Epidermal melanocyte (primary cell): ENCODE data around the gene NUP155.
"Not testable (repeated sequence)": the region's sequence is repeated elsewhere in the genome, so short reads cannot be mapped to it uniquely, and the experiment has no call there.

ENCODE experiments used
- DNase-seq: peaks from one replicate; pipeline ENCODE4 v3.0.0; 2011; ENCODE audit warnings: low spot score; ENCODE audit not compliant: insufficient read length

Gene NUP155

GRCh38 chr5:37283214-37283820 lies 87.6 kb downstream of the NUP155 start:
- no peak for DNase-seq

GRCh38 chr5:37275511-37275910 lies 95.4 kb downstream of the NUP155 start:
- no peak for DNase-seq

GRCh38 chr5:37272511-37272910 lies 98.4 kb downstream of the NUP155 start:
- no peak for DNase-seq

- not testable (repeated sequence) for DNase-seq
These were observed 102.8 kb downstream of the NUP155 start for GRCh38 chr5:37268100-37268499.

GRCh38 chr5:37255774-37256358 lies 115.0 kb downstream of the NUP155 start:
- no peak for DNase-seq

- no peak for DNase-seq
These were observed 116.3 kb downstream of the NUP155 start for GRCh38 chr5:37254581-37254980.

GRCh38 chr5:37251665-37252064 lies 119.2 kb downstream of the NUP155 start:
- no peak for DNase-seq

- DNase-seq: no peak
These were observed 121.1 kb downstream of the NUP155 start for GRCh38 chr5:37249815-37250164.

- DNase-seq: peak; percentile 58
These were observed 121.7 kb downstream of the NUP155 start, which contains the start of gene CPLANE1 for GRCh38 chr5:37248970-37249814. CPLANE1 (minus strand) TSS chr5:37249376; CDS start chr5:37247698, 1,678 bp downstream.

- no peak for DNase-seq
These were observed 122.4 kb downstream of the NUP155 start for GRCh38 chr5:37248421-37248969.

GRCh38 chr5:37247496-37247895 lies 123.4 kb downstream of the NUP155 start:
- no peak for DNase-seq

- no peak for DNase-seq
These were observed 123.9 kb downstream of the NUP155 start for GRCh38 chr5:37247036-37247435.
